OCI-LY1 (cell line): ENCODE results near the gene GINS3.

Experiments used
- H2AFZ ChIP-seq: fragments of 200-600 bp; sonication (generic), shearing (Covaris generic); 2 replicates; pipeline ENCODE4 v1.6.0; 2014; ENCODE audit warnings: antibody characterized with exemption, mild to moderate bottlenecking, low read length
- H3F3A ChIP-seq: fragments of 200-600 bp; sonication (generic), shearing (Covaris generic); 2 replicates; pipeline ENCODE4 v1.6.0; 2014; ENCODE audit warnings: mild to moderate bottlenecking, antibody characterized with exemption, low read length, moderate library complexity; ENCODE audit not compliant: insufficient read depth
- H3K27ac ChIP-seq: fragments of 200-600 bp; sonication (generic); 2 replicates; pipeline ENCODE4 v1.5.1; 2014; ENCODE audit warnings: low read length, mixed run types, mild to moderate bottlenecking, low read depth; ENCODE audit not compliant: poor library complexity, severe bottlenecking
- H3K27me3 ChIP-seq: fragments of 200-600 bp; sonication (generic); 2 replicates; pipeline ENCODE4 v1.6.0; 2014; ENCODE audit warnings: antibody characterized with exemption, mild to moderate bottlenecking, low read length, moderate library complexity; ENCODE audit not compliant: insufficient read depth
- H3K36me3 ChIP-seq: fragments of 200-600 bp; sonication (generic); 2 replicates; pipeline ENCODE4 v1.6.1; 2014; ENCODE audit warnings: mild to moderate bottlenecking, antibody characterized with exemption, low read length, moderate library complexity, mixed read lengths; ENCODE audit not compliant: insufficient read depth
- H3K4me1 ChIP-seq: fragments of 200-600 bp; sonication (generic); 2 replicates; pipeline ENCODE4 v1.5.1; 2014; ENCODE audit warnings: mild to moderate bottlenecking, low read length, moderate library complexity; ENCODE audit not compliant: insufficient read depth, severe bottlenecking
- H3K4me2 ChIP-seq: fragments of 200-600 bp; sonication (generic), shearing (Covaris generic); 2 replicates; pipeline ENCODE4 v1.6.1; 2014; ENCODE audit warnings: low read length
- H3K4me3 ChIP-seq: fragments of 200-600 bp; sonication (generic); 2 replicates; pipeline ENCODE4 v1.5.1; 2014; ENCODE audit warnings: low read length, low read depth, mild to moderate bottlenecking, mixed read lengths; ENCODE audit not compliant: poor library complexity, severe bottlenecking
- H3K79me2 ChIP-seq: fragments of 200-600 bp; shearing (Covaris generic); 2 replicates; pipeline ENCODE4 v1.6.1; 2016; ENCODE audit warnings: mixed run types, low read length, mixed read lengths; ENCODE audit not compliant: insufficient read depth
- H3K9ac ChIP-seq: fragments of 200-600 bp; sonication (generic), shearing (Covaris generic); 2 replicates; pipeline ENCODE4 v1.6.1; 2014; ENCODE audit warnings: mild to moderate bottlenecking, low read length, mixed read lengths
- H3K9me2 ChIP-seq: fragments of 200-600 bp; sonication (generic), shearing (Covaris generic); 2 replicates; pipeline ENCODE4 v1.6.1; 2014; ENCODE audit warnings: low read depth, mild to moderate bottlenecking, low read length, mixed read lengths
- H3K9me3 ChIP-seq: fragments of 200-600 bp; shearing (Covaris generic); 2 replicates; pipeline ENCODE4 v1.6.1; 2014; ENCODE audit warnings: low read length, mixed read lengths
- H4K20me1 ChIP-seq: fragments of 200-600 bp; sonication (generic), shearing (Covaris generic); 2 replicates; pipeline ENCODE4 v1.6.0; 2016; ENCODE audit warnings: mild to moderate bottlenecking, low read length; ENCODE audit not compliant: insufficient read depth
- CTCF ChIP-seq: fragments of 200-600 bp; sonication (generic), shearing (Covaris generic); IDR thresholded peaks from 2 replicates; pipeline ENCODE4 v1.5.1; 2017; ENCODE audit warnings: mild to moderate bottlenecking, antibody characterized with exemption, low read length, moderate library complexity, mixed read lengths
- EZH2 ChIP-seq: fragments of 200-600 bp; sonication (generic), shearing (Covaris generic); IDR thresholded peaks from 2 replicates; pipeline ENCODE4 v1.8.0; 2017; ENCODE audit warnings: borderline replicate concordance, mixed run types, mild to moderate bottlenecking, antibody characterized with exemption, low read length, moderate library complexity, mixed read lengths

Gene GINS3

GRCh38 chr16:58418601-58419000 lies 26.3 kb downstream of the GINS3 start:
- no peak overlapping the region for H3K4me2 ChIP-seq
- no peak overlapping the region for H3K9ac ChIP-seq
- no peaks in the 10 kb centered on the region for H3K79me2 ChIP-seq
- H3K27me3 ChIP-seq = no peaks in the 10 kb centered on the region
- H4K20me1 ChIP-seq = no peaks in the 10 kb centered on the region
- H3K9me2 ChIP-seq = no peaks in the 10 kb centered on the region
- H3K27ac ChIP-seq = peak overlapping the region; percentile 53
- H3K4me3 ChIP-seq = no peak overlapping the region
- H3K9me3 ChIP-seq = no peaks in the 10 kb centered on the region
- H2AFZ ChIP-seq = no peak overlapping the region
- no peaks in the 10 kb centered on the region for H3F3A ChIP-seq
- no peaks in the 10 kb centered on the region for H3K36me3 ChIP-seq
- peaks cover 36% of the 10 kb centered on the region for H3K4me1 ChIP-seq
- TF ChIP-seq CTCF (no peak), EZH2 (no peak)

GRCh38 chr16:58419241-58419990 lies 27.1 kb downstream of the GINS3 start:
- H3K27me3 ChIP-seq = no peaks in the 10 kb centered on the region
- H4K20me1 ChIP-seq = no peaks in the 10 kb centered on the region
- no peak overlapping the region for H3K4me2 ChIP-seq
- peaks cover 36% of the 10 kb centered on the region for H3K4me1 ChIP-seq
- H3K79me2 ChIP-seq = no peaks in the 10 kb centered on the region
- no peak overlapping the region for H3K9ac ChIP-seq
- H3K36me3 ChIP-seq = no peaks in the 10 kb centered on the region
- no peak overlapping the region for H3K27ac ChIP-seq
- no peak for TF ChIP-seq CTCF
- no peak for TF ChIP-seq EZH2
- H3K9me3 ChIP-seq = no peaks in the 10 kb centered on the region
- H3F3A ChIP-seq = no peaks in the 10 kb centered on the region
- H3K4me3 ChIP-seq = no peak overlapping the region
- H3K9me2 ChIP-seq = no peaks in the 10 kb centered on the region
- H2AFZ ChIP-seq = no peak overlapping the region

GRCh38 chr16:58421059-58421458 lies 28.8 kb downstream of the GINS3 start:
- Histone ChIP-seq H3K27ac (no peak overlapping the region), H3K4me3 (no peak overlapping the region), H3K4me2 (no peak overlapping the region), H2AFZ (no peak overlapping the region), H3K27me3 (no peaks in the 10 kb centered on the region), H3K4me1 (peaks cover 41% of the 10 kb centered on the region), H3K9me2 (no peaks in the 10 kb centered on the region), H3K79me2 (no peaks in the 10 kb centered on the region), H3F3A (no peaks in the 10 kb centered on the region), H3K9ac (no peak overlapping the region), H3K36me3 (no peaks in the 10 kb centered on the region), H4K20me1 (no peaks in the 10 kb centered on the region), H3K9me3 (no peaks in the 10 kb centered on the region)
- TF ChIP-seq CTCF = no peak
